Stimulated activated CD4-positive, alpha-beta T cell treated with anti-CD3 and anti-CD28 coated beads, Interleukin-2, amount 100 ng/mL, for 4 hours (primary cell): Measurements from ENCODE around the gene TLCD5.

Source experiments
- DNase-seq: peaks from one replicate; pipeline ENCODE4 v3.0.0-alpha.2; 2020; ENCODE audit warnings: low read depth

The TLCD5 gene

DNA sequence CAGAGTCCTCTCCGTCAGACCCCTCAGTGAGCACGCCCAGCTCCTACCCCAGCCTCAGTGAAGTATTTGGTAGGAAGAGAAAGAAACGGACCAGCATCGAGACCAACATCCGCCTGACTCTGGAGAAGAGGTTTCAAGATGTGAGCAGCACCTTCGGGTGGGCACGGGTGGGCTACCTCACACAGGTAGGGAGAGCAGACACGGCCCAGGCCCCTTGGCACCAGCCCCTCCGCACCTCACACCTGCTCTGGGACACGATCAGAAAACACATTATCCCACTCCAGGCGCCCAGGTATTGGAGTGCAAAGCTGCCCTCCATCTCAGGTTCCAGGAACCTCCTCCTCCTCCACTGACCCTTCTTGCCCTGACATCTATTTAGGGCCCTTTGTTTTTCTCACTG, 17.6 kb upstream of the TLCD5 start:
- DNase-seq: no peak

DNA sequence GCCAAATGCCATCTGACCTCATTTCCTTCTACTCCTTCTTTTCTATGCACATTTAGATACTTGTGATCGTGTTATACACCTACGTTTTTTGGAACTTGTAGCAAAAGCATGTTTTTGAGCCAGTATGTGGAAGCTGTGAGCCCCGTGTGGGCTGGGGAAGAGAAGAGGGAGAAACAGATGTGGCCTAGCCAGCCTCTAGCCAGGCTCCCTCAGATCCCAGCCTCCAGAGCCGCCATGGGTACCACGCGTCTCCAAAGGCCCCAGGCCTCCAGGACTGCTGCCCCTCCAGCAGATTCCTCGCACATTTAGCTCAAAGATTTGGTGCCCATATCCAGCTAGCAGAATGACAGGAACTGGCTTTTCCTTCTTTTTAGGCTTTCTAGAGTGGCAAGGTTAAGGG, 17.0 kb upstream of the TLCD5 start:
- DNase-seq: no peak

DNA sequence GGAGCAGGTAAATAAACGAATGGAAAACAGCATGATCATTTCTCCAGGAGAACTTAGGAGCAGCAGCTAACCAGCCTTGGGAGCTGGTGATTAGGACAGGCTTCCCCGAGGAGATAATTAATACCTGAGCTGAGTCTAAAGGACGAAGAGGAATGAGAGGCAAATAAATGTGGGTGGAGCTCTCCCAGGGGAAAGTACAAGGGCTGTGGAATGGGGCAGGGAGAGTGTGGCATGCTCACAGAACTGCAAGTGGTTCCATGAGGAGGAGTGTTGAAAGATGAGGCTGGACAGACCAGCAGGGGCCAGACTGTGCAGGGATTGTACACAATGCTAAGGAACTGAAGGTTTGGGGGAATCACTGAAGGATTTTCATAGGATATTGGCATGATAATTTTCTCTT, 14.2 kb upstream of the TLCD5 start:
- no peak for DNase-seq

DNA sequence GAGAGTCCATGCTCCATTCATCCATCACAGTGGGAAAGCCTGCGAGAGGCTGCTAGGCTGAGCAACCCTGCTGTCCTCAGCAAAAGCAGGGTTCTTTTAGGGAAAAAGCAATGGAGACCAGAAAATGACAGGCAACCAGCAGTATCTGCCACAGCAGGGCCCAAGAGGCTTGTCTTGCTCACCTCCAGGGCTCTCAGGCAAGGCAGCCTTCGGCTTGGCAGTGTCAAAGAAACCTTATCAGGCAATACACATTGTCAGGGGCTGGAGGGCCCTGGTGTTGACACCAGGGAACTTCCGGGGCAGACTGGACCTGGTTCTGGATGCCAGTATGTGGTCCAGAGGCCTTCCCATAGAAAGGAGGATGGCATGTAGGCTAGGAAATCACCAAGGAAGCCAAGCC, 10.2 kb upstream of the TLCD5 start:
- no peak for DNase-seq

GRCh38 chr11:120316880-120317688, 8.0 kb upstream of the TLCD5 start:
- no peak for DNase-seq

- DNase-seq: no peak
These were observed 7.2 kb upstream of the TLCD5 start for GRCh38 chr11:120317689-120318480.

- DNase-seq: no peak
These were observed 6.2 kb upstream of the TLCD5 start for GRCh38 chr11:120318906-120319305.

- no peak for DNase-seq
These were observed 1.1 kb downstream of the TLCD5 start for GRCh38 chr11:120326228-120326627.

- no peak for DNase-seq
These were observed 1.8 kb downstream of the TLCD5 start for GRCh38 chr11:120326845-120327281.

- DNase-seq: no peak
These were observed 2.2 kb downstream of the TLCD5 start for GRCh38 chr11:120327311-120327710.

DNA sequence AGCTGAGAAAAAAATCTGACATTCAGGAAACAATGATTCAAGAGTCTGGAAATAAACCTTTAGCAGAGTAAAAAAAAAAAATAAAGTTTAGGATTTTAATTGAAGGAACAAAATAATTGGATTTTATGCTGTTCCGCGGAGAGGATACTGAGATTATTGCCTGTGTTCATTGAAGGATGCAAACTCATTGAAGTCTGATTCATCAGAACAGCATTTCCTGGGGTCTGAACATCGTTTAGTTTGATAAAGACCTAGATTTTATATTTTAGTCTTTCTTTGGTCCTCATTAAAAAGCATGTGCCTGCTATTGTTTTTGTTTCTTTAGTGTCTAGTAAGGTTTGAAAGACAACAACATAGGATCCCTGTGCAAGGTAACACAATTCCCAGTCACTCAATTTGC, 4.5 kb downstream of the TLCD5 start:
- no peak for DNase-seq

GRCh38 chr11:120330045-120330444, 4.9 kb downstream of the TLCD5 start:
- no peak for DNase-seq

GRCh38 chr11:120331301-120331996, 6.3 kb downstream of the TLCD5 start:
- no peak for DNase-seq

DNA sequence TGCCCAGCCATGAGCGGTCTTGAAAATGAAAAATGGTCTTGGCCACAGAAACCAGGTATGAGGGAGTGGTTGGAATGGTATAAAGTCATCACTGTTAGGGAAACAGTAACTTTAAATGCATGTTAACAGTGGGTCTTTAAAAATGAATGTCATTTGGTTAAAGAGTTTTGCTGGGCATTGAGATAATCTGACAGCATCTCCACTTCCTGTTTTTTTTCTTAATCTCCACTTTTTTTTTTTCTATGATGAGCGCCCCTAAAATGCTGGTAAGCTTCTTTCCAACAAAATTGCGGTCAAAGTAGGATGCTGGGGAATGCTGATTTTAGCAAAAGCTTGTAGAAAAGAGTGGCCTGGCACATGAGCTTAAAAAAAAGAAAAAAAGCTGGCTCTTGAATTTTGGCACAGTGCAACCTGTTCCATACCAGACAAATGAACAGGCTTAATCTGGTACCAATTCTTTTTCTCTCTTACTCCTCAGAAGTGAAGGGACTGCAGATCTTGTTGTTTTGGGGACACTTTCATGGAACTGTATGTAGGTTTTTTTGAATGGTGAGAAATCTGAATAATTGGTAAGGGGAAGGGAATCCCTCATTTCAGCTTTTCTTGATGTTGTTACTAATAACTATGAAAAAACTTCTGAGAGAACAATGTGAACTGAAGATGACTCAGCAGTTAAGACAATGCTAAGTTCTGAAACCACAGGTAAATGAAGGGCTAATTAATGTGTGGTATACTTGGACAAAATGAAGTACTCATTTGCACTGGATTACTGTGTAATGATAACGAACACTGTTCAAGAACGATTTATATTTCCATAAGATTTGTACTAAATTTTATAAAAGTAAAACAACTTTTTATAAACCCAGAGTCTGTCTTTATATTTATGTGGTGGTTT, 8.0 kb downstream of the TLCD5 start:
- DNase-seq: no peak

- no peak for DNase-seq
These were observed 8.7 kb downstream of the TLCD5 start for GRCh38 chr11:120333801-120334200.

- no peak for DNase-seq
These were observed 9.2 kb downstream of the TLCD5 start for GRCh38 chr11:120334332-120334731.

DNA sequence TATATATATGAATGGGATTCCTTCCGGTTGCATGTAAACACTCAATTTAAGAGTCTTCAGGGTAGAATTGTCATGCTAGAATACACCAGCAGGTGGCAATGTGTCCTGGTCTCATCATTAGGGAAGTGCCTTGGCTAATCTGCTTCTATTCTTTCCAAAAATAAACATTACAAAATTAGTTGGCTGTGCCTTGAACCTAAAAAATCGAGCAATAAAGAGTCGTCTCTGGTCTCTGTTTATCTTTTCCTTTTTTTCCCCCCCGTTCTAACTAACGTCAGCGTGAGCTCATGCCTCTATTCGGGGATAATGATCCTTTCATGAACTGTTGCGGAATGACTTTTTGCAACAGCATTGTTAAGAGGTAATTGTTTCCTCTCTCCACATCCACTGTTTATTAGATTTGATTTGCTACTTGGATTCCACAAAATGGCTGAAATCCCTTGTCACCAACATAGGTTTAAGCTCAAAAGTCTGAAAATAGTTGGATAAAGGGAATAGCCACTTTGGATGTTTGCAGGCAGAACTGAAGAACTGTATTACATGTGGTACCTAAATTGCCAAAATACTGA, 9.9 kb downstream of the TLCD5 start:
- DNase-seq: peak; percentile 49

DNA sequence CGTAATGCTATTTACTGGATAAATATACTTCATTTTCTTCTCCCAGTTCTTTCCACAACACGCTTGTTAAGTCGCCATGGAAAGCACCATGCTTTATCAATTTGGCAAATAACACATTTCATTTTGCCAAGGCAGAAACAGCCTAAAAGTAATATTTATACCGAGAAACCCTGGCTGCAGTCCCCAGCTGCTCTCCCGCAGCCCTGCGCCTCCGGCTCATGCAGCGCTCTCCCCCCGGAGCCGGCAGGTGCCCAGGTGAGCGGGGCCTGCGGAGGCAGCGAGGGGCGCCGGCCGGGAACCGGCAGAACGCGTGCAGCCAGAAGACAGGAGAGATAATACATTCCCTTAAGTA, 10.4 kb downstream of the TLCD5 start:
- no peak for DNase-seq

- DNase-seq: peak; percentile 69
These were observed 11.0 kb downstream of the TLCD5 start, which contains the start of gene ARHGEF12 for GRCh38 chr11:120335908-120336640. ARHGEF12 (plus strand) TSS chr11:120336413; CDS start chr11:120337244, 831 bp downstream.

DNA sequence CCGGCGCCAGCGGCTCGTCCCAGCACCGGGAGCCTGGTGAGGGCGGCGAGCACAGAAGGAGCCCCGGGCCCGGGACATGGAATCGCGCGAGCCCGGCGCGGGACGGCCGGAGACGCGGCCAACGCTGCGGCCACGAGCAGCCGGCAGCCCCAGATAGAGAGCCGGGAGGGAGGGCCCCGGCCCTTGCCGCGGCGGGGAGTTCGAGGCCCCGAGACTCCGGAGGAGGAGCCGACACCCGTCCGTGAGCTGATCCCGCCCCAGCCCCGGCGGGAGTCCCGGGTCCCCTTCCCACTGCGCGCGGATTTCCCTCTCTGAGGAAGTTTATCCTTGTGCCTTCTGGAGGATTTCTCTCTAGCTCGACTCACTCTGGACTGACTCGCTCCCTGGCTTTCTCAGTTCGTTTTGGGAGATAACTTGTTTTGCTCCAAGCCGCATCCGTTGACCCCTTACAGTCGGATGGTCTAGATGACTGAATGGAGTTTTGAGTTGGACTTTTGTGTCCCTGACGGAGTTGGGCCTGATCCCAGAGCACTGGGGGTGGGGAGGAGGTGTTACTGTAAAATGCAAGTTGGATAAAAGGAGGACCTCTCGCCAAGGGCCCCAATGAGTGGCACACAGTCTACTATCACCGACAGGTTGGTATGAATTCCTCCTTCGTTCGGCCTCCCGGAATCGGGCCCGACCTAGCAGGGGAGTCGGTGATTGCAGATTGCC, 11.7 kb downstream of the TLCD5 start:
- no peak for DNase-seq
